Sigmoid colon (tissue), 4 donors: ENCODE data around the gene INPP5F.

Experiments
- CTCF ChIP-seq, 4 experiments: fragments of 450-650 bp in 3 of 4; fragments of 200-600 bp in 1 of 4; IDR thresholded peaks; one replicate each; pipeline ENCODE4 v1.5.1; 2016 to 2019; ENCODE audit warnings: antibody characterized with exemption in 4 of 4, mild to moderate bottlenecking in 3 of 4, moderate library complexity in 2 of 4
- EP300 ChIP-seq, 4 donors: sonication (generic); formaldehyde crosslinking; IDR thresholded peaks; one replicate each; pipeline ENCODE4 v1.6.1; 2017; ENCODE audit warnings: antibody characterized with exemption in 4 of 4
- POLR2A ChIP-seq, 2 donors: fragments of 450-650 bp; IDR thresholded peaks; one replicate each; pipeline ENCODE4 v1.6.1; 2016; ENCODE audit warnings: antibody characterized with exemption in 2 of 2, mild to moderate bottlenecking in 2 of 2, moderate library complexity in 2 of 2
- POLR2AphosphoS5 ChIP-seq, 4 donors: sonication (generic); formaldehyde crosslinking; IDR thresholded peaks; one replicate each; pipeline ENCODE4 v1.6.1; 2017; ENCODE audit warnings: antibody characterized with exemption in 4 of 4

GRCh38 chr10:119834188-119834587 is 108.3 kb downstream of the INPP5F start:
- TF ChIP-seq CTCF (IDR thresholded peaks at IDR 0.05) (no peak), POLR2A (IDR thresholded peaks at IDR 0.05) (no peak), EP300 (IDR thresholded peaks at IDR 0.05) (no peak), POLR2AphosphoS5 (IDR thresholded peaks at IDR 0.05) (no peak)
